H1 (cell line): Measurements from ENCODE around the gene SSUH2. TPM values are rescaled to one million over a fixed set of nuclear protein-coding genes. Genes with fewer than 3 reads are reported as not detected.

ENCODE experiments used
- RNF2 ChIP-seq: fragments of 200-900, 300-1000 bp; sonication (generic); IDR thresholded peaks from 2 replicates; pipeline ENCODE4 v1.7.1; 2016; ENCODE audit warnings: borderline replicate concordance, low read depth, mild to moderate bottlenecking, antibody characterized with exemption, low read length; ENCODE audit not compliant: poor library complexity, severe bottlenecking; ENCODE audit errors: missing control alignments
- SIN3A ChIP-seq, 2 experiments: IDR thresholded peaks in 1 of 2; conservative IDR thresholded peaks in 1 of 2; 2 replicates each; pipeline ENCODE4 v1.6.1; 2011 to 2012; ENCODE audit warnings: low read length in 2 of 2, improper control_type of control experiment in 1 of 2, low read depth in 1 of 2, mild to moderate bottlenecking in 1 of 2
- SP2 ChIP-seq: IDR thresholded peaks from 2 replicates; pipeline ENCODE4 v1.6.1; 2012; ENCODE audit warnings: mild to moderate bottlenecking, low read length, inconsistent platforms
- polyA plus RNA-seq, 7 experiments: library from polyadenylated mRNA; depleted of rRNA in 3 of 7; stranded (reverse) in 5 of 7; unstranded in 2 of 7; fragments of >200 nt in 5 of 7; fragments of 200-250 nt in 2 of 7; gene quantifications; 1 replicate in 5 of 7; 2 replicates in 1 of 7; 4 replicates in 1 of 7; pipeline versions ENCODE4 v1.2.1 to v1.2.3, GENCODE V29; 2011 to 2013; ENCODE audit warnings: missing spikeins in 2 of 7, mixed read lengths in 2 of 7
- total RNA-seq: library from RNA; stranded (reverse); fragmentation: NEBNext Ultra II Directional; extraction: Animal tissue kit (Norgen Biotek cat#: 25700); gene quantifications from 2 replicates; pipeline ENCODE4 v1.2.1, GENCODE V29; 2021
- TF ChIP-seq, protein P1 (sequence below), 3 experiments: IDR thresholded peaks; 1 replicate in 2 of 3; 2 replicates in 1 of 3; pipeline versions ENCODE4 v1.5.1 to v1.6.1; 2011; ENCODE audit warnings: low read length in 3 of 3, mild to moderate bottlenecking in 3 of 3, inconsistent platforms in 2 of 3, low read depth in 1 of 3, moderate library complexity in 1 of 3; ENCODE audit not compliant: insufficient read depth in 1 of 3; ENCODE audit errors: control extremely low read depth in 1 of 3

Gene SSUH2
- total and polyA plus RNA-seq, 2 of the 8 experiments (the other 6 are each of a cell fraction or from before 2014, with no cell fraction given), result 0.62 to 0.69 TPM

DNA sequence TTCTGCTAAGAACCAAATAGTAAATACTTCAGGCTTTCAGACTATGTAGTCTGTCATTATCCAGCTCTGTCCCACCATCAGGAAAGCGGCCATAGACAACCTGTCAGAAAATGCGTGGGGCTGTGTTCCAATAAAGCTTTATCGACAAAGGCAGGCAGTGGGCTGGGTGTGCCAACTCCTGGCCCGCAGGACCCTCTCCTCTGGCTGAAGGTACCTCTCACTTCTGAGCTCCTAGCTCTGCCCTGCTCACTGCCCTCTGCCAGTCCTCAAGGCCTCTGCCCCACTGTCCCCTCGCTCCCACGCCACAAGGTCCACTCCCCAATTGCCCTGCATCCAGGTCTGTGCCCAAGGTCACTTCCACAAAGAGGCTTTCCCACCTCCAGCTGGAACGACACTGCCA, 20.0 kb downstream of the SSUH2 start (continued):
- no peak for TF ChIP-seq SIN3A (conservative IDR thresholded peaks at IDR 0.05 in 1 of 2, IDR thresholded peaks at IDR 0.05 in 1 of 2; ENCODE audit: low read depth in 1 of 2, low read length in 2 of 2)
- TF ChIP-seq RNF2, result no peak
- TF ChIP-seq SP2, result no peak
- TF ChIP-seq, protein P1, sequence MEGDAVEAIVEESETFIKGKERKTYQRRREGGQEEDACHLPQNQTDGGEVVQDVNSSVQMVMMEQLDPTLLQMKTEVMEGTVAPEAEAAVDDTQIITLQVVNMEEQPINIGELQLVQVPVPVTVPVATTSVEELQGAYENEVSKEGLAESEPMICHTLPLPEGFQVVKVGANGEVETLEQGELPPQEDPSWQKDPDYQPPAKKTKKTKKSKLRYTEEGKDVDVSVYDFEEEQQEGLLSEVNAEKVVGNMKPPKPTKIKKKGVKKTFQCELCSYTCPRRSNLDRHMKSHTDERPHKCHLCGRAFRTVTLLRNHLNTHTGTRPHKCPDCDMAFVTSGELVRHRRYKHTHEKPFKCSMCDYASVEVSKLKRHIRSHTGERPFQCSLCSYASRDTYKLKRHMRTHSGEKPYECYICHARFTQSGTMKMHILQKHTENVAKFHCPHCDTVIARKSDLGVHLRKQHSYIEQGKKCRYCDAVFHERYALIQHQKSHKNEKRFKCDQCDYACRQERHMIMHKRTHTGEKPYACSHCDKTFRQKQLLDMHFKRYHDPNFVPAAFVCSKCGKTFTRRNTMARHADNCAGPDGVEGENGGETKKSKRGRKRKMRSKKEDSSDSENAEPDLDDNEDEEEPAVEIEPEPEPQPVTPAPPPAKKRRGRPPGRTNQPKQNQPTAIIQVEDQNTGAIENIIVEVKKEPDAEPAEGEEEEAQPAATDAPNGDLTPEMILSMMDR (IDR thresholded peaks at IDR 0.05; ENCODE audit: control extremely low read depth in 1 of 3, insufficient read depth in 1 of 3, low read depth in 1 of 3, low read length in 3 of 3), result no peak
